ENCODE data around the gene ALDH1B1.
"Not testable (repeated sequence)": the region's sequence is repeated elsewhere in the genome, so short reads cannot be mapped to it uniquely, and the experiment has no call there.

ALDH1B1 gene

GRCh38 chr9:38361473-38361850 is 31.0 kb upstream of the ALDH1B1 start:
- no peak for DNase-seq (ENCODE audit: low read depth)

GRCh38 chr9:38362852-38363588 is 29.5 kb upstream of the ALDH1B1 start:
- DNase-seq (ENCODE audit: low read depth) = no peak

- DNase-seq (ENCODE audit: low read depth) = no peak
These were observed 28.9 kb upstream of the ALDH1B1 start for GRCh38 chr9:38363589-38363925.

GRCh38 chr9:38367898-38368297 is 24.6 kb upstream of the ALDH1B1 start:
- no peak for DNase-seq (ENCODE audit: low read depth)

GRCh38 chr9:38368731-38369130 is 23.8 kb upstream of the ALDH1B1 start:
- no peak for DNase-seq (ENCODE audit: low read depth)

- no peak for DNase-seq (ENCODE audit: low read depth)
These were observed 22.3 kb upstream of the ALDH1B1 start for GRCh38 chr9:38370176-38370575.

GRCh38 chr9:38371495-38371894 is 21.0 kb upstream of the ALDH1B1 start:
- DNase-seq (ENCODE audit: low read depth) = no peak

GRCh38 chr9:38372762-38373619 is 19.5 kb upstream of the ALDH1B1 start:
- DNase-seq (ENCODE audit: low read depth) = no peak

GRCh38 chr9:38373679-38374078 is 18.8 kb upstream of the ALDH1B1 start:
- no peak for DNase-seq (ENCODE audit: low read depth)

GRCh38 chr9:38374847-38375571 is 17.5 kb upstream of the ALDH1B1 start:
- no peak for DNase-seq (ENCODE audit: low read depth)

DNA sequence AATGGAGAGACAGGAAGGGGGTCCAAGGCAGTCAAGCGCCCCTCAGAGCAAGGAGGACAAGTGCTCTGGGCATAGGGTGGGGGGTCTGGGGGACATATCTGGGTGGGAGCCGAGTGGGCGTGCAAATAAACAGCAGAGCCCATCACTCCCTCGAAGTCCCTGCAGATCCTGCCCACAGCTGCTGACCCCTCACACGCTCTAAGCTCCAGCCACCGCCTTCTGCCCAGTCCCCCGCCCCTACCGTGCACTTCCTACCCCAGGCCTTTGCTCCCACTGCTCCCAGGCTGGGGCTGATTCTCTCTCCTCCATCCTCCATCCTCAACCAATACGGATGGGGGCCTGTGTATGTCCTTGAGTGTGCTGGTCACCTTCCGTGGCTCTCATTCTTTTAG is 16.9 kb upstream of the ALDH1B1 start:
- no peak for DNase-seq (ENCODE audit: low read depth)

DNA sequence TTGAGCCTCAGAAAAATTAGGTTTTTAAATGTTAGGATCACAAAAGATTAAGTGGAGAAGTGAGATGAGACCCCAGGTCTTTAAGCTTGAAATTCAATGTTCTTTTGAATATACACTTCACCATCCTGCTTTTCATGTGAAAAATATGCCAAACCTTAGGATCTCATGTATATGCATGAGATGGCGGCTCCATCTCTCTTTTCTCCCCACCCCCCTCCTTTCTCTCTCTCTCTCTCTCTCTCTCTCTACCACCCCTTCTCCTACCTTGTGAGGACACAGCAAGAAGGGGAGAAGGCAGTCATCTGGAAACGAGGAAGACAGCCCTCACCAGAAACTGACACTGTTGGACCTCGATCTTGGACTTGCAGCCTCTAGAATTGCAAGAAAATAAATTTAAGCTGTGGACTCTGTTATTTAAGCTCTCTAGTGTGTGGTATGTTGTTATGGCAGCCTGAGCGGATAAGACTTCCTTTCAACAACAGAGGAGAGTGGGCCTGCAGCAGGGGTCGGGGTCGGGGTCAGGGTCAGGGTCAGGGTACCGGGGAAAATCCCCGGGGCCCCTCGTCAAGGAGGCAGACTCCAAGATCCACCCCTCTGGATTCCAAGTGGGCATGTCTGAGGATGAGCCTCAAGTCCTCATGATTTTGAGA is 16.4 kb upstream of the ALDH1B1 start:
- no peak for DNase-seq (ENCODE audit: low read depth)

- DNase-seq (ENCODE audit: low read depth) = not testable (repeated sequence)
These were observed 15.0 kb upstream of the ALDH1B1 start for GRCh38 chr9:38377336-38378083.

GRCh38 chr9:38380230-38380871 is 12.2 kb upstream of the ALDH1B1 start:
- DNase-seq (ENCODE audit: low read depth) = no peak

- no peak for DNase-seq (ENCODE audit: low read depth)
These were observed 11.5 kb upstream of the ALDH1B1 start for GRCh38 chr9:38380872-38381534.

DNA sequence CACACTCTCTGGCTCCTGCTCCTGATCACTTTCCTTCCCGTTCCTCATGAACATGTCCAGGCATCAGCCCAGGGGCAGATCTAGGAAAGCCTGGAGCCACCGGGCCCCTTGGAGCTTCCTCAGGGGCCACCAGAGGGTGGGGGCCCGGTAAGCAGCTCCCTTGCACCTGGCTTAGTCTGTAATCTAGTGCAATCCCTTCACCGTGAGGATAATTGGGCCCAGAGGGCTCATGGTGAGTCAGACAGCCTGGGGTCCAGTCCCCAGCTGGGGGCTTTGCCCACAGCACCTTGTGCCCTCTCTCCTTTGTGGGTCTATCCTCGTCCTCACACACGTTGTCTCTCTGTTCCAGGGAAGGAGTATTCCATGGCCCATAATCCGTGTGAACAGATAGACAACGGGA is 10.4 kb upstream of the ALDH1B1 start:
- DNase-seq (ENCODE audit: low read depth) = no peak

DNA sequence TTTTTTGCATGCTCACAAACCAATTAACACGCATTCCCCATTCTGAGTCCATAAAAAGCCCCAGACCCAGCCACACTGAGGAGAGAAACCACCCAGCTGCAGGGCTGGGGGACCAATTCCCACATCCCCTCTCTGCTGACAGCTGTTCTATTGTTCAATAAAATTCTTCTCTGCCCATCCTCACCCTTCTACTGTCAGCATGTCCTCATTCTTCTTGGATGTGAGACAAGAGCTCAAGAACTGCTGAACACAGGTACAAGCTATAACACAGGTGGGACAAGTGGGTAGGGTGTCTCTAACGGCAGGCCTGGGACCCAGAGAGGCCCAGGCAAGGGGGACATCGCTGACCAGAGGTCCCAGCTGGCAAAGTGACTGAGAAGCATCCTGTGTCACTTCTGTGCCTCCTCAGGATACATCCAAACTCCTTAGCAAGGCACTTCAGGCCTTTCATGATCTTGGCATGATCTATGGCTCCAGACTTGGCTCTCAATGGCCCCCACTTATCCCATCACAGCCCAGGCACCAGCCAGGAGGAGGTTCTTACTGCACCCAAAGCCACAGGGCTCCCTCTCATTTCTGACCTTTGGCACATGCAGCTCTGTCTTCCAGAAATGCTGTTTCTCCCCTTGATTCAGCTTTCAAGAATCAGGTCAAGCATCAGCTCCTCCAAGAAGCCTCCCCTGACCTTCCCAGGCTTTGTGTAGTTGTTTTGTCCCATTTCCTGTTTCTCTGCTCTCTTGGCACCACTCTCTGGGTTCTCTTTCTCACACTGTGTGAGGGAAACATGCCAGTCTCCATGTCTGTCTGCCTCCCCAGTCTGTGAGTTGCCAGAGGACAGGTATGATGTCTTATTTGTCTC is 7.3 kb upstream of the ALDH1B1 start:
- no peak for DNase-seq (ENCODE audit: low read depth)

DNA sequence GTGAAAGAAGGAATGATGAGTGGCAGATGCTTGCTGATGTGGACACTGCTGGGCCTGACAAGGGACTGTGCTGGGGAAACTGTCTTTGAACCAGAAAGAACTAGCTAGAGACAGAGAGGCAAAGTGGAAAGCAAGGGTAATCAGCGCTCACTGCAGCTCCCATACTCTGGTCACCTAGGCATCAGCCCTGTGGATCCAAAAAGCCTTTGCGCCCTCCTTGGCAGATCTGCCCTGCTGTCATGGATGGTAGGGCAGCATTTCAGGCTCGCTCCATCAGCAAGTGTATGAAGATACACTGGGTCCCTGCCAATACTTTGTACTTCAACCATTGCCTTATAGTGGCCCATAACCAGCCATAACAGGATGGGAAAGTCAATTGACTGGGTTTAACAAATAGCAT is 6.6 kb upstream of the ALDH1B1 start:
- no peak for DNase-seq (ENCODE audit: low read depth)

DNA sequence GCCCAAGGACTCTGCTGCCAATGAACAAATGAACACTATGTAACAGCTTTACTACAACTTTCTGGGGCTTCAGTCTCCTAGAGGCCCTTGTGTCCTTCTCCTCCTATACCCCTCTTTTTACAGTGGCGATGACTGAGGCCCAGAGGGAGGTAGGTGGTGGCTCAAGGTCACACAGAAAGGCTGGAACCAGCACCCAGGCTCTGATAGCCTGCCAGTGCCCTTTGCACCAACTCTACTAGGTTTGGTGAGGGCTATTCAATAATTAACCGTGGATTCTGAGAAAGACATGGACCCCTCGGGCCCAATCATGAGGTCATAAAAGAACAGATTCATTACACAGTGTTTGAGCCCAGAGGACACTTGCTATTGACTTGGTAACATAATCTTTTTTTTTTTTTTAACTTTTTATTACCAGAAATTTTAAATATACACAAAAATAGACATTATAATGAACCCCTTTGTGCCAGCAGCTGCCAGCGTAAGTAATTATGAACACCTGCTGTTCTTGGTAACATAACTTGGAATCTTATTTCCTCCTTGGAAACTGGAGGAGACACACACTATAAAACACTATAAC is 6.1 kb upstream of the ALDH1B1 start:
- DNase-seq (ENCODE audit: low read depth) = no peak

Measured in non-pigmented ciliary epithelial cell (primary cell).